Tibial nerve (tissue), 4 donors: ENCODE results near the gene RGS21.

ENCODE experiments used
- CTCF ChIP-seq, 5 experiments: fragments of 200-600 bp in 3 of 5; fragments of 450-650 bp in 2 of 5; sonication (generic) in 3 of 5; IDR thresholded peaks; one replicate each; pipeline ENCODE4 v1.5.1; 2016 to 2019; ENCODE audit warnings: antibody characterized with exemption in 5 of 5, mild to moderate bottlenecking in 3 of 5, moderate library complexity in 2 of 5
- EP300 ChIP-seq, 2 donors: sonication (generic); formaldehyde crosslinking; IDR thresholded peaks; one replicate each; pipeline ENCODE4 v1.6.1; 2017; ENCODE audit warnings: antibody characterized with exemption in 2 of 2, mild to moderate bottlenecking in 1 of 2
- POLR2A ChIP-seq, 2 donors: fragments of 450-650 bp; IDR thresholded peaks; one replicate each; pipeline ENCODE4 v1.6.1; 2017; ENCODE audit warnings: antibody characterized with exemption in 2 of 2, mild to moderate bottlenecking in 2 of 2, moderate library complexity in 2 of 2

GRCh38 chr1:192272732-192273131 is 44.1 kb upstream of the RGS21 start:
- TF ChIP-seq CTCF (IDR thresholded peaks at IDR 0.05) (no peak), POLR2A (IDR thresholded peaks at IDR 0.05) (no peak), EP300 (IDR thresholded peaks at IDR 0.05) (no peak)
